ENCODE data around the gene SZRD1. TPM values are rescaled to one million over a fixed set of nuclear protein-coding genes. Genes with fewer than 3 reads are reported as not detected.

Gene SZRD1
- total RNA-seq = 16.9 and 39.4 TPM in 2 replicates

GRCh38 chr1:16366722-16367257, at the start of gene SZRD1:
TSS of gene SZRD1 (plus strand) at chr1:16367242. CDS start at chr1:16367258, 16 bp downstream.

GRCh38 chr1:16351994-16352841, 14.8 kb upstream of the SZRD1 start, which contains the start of gene FBXO42:
TSS of gene FBXO42 (minus strand) at chr1:16352480. CDS start at chr1:16315418, 37,062 bp downstream.

GRCh38 chr1:16436946-16437474, 70.0 kb downstream of the SZRD1 start, which contains the start of gene SPATA21:
TSS of gene SPATA21 (minus strand) at chr1:16437424. CDS start at chr1:16431371, 6,053 bp downstream.

GRCh38 chr1:16440470-16441281, 73.6 kb downstream of the SZRD1 start, which contains the start of gene NECAP2:
TSS of gene NECAP2 (plus strand) at chr1:16440724. CDS start at chr1:16440762, 38 bp downstream.

Other genes with a start within 250 kb of the SZRD1 start
- gene EPHA2, start 211.2 kb upstream of the SZRD1 start, total RNA-seq = 60.0 and 152 TPM in 2 replicates
- gene ARHGEF19, start 154.6 kb upstream of the SZRD1 start, total RNA-seq = 12.2 TPM in 2 replicates
- 8.0 and 13.7 TPM in 2 replicates for gene CPLANE2, start 130.1 kb upstream of the SZRD1 start, total RNA-seq
- gene FBXO42, start 14.8 kb upstream of the SZRD1 start, total RNA-seq = 11.9 and 13.1 TPM in 2 replicates
- not detected in 2 replicates for gene SPATA21, start 70.2 kb downstream of the SZRD1 start, total RNA-seq
- 74.4 and 74.8 TPM in 2 replicates for gene NECAP2, start 73.5 kb downstream of the SZRD1 start, total RNA-seq
- gene RNU1-1, start 147.0 kb downstream of the SZRD1 start, total RNA-seq = under 0.01 TPM in 2 replicates
- 39.2 and 107 TPM in 2 replicates for gene NBPF1, start 246.3 kb downstream of the SZRD1 start, total RNA-seq

Data from smooth muscle cell of the umbilical artery (primary cell).